Stimulated activated CD8-positive, alpha-beta memory T cell treated with anti-CD3 and anti-CD28 coated beads, Interleukin-7, amount 100 ng/mL, for 48 hours (primary cell): ENCODE results near the gene MMP17.
A peak's percentile ranks its signal among the peaks of the same experiment; 100 is the strongest.

ENCODE experiments used
- DNase-seq, 2 donors: peaks; one replicate each; pipeline ENCODE4 v3.0.0-alpha.2; 2020; ENCODE audit warnings: low read depth in 1 of 2; ENCODE audit errors: extremely low read depth in 1 of 2

MMP17 gene

DNA sequence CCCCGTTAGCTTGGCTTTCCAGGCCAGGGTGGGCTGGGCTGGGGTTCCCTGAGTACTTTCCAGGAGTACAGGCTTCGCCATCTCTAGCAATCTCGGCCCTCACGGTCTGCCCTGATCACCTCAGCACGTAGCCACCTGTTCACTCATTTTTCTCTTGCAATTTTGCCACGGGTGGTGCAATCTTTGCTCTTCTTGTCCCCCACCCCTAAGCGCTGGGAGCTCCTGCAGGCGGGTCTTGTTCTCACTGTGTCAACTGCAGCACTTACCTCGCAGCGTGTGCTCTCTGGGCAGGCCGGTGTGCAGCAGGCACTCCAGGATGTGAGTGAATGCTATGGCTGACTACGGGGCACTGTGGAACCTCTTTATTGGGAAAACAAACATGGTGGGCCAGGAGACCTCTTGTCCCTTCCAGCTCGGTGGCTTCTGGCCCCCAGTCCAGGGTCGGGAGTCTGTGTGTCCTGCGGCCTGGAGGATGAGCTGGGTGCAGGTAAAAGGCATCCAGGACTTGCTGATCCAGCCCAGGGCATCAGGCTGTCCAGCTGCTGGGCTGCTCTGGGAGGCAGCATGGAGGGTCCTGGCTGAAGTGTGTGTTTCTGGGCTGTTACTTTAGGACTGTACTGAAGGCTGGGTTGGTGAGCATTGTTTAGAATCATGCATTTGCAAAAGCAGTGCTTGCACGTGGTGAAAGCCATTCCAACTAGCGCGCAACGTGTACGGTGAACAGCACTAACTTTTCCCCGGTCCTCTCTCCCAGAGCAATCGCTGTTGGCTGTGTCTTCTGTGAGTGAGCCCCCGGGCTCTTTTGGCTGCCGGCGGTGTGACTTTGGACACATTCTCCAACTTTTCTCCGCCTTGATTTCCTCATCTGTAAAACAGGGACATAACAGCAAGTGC lies 64.8 kb downstream of the MMP17 start:
- no peak for DNase-seq

- DNase-seq, result no peak
Measured at GRCh38 chr12:131893605-131894312, 65.6 kb downstream of the MMP17 start.

DNA sequence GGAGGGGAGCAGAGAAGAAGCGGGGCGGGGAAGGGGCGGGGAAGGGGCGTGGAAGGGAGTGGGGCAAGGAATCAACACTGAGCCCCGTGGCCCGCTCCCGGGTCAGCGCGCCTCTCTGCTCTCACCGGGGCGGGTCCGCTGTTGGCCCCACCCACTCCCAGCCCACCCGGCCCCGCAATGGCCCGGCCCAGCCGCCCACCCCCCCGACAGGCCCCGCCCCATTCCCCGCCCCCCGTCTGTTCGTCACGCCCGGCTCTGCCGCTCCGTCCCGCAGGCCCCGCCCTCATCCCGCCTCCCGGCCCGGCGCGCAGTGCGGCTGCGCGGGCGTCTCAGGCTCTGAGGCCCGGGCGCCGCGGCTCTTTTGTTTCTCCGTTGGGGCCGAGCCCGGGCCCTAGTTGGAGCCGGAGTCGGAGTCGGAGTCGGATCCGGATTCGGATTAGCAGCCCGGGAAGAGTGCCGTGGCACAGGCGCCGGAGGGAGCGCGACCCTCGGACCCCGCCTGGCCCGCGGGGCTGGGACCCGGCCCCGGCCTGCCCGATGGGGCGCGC lies 66.2 kb downstream of the MMP17 start, which contains the start of gene ULK1:
Gene ULK1, plus strand, starts transcription at position 310 of the 548 bp plus-strand sequence. CDS start 380 bp downstream, outside the sequence.
- DNase-seq, result peak; percentile 76 to 83

DNA sequence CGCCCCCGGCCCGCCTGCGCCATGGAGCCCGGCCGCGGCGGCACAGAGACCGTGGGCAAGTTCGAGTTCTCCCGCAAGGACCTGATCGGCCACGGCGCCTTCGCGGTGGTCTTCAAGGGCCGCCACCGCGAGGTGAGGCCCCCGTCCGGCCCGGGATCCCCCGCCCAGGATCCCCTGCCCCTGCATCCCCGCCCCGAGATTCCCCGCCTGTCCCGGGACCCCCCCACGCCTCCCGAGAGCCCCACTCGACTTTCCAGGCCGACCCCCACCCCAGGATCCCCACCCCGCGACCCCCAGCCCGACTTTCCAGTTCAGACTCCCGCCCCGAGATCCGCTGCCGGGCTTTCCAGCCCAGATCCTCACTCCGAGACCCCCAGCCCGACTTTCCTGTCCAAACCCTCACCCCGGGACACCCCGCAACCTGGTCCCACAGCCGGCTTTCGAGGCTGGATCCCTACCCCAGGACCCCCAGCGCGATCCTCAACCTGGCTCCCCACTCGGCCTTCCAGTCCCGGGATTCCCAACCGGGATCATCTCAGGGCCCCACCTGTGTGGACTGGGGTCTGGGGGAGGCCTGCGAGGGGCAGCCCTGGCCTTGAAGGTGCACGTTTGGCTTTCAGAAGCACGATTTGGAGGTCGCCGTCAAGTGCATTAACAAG lies 66.9 kb downstream of the MMP17 start:
- no peak for DNase-seq

GRCh38 chr12:131895640-131896079 lies 67.5 kb downstream of the MMP17 start:
- DNase-seq, result no peak

DNA sequence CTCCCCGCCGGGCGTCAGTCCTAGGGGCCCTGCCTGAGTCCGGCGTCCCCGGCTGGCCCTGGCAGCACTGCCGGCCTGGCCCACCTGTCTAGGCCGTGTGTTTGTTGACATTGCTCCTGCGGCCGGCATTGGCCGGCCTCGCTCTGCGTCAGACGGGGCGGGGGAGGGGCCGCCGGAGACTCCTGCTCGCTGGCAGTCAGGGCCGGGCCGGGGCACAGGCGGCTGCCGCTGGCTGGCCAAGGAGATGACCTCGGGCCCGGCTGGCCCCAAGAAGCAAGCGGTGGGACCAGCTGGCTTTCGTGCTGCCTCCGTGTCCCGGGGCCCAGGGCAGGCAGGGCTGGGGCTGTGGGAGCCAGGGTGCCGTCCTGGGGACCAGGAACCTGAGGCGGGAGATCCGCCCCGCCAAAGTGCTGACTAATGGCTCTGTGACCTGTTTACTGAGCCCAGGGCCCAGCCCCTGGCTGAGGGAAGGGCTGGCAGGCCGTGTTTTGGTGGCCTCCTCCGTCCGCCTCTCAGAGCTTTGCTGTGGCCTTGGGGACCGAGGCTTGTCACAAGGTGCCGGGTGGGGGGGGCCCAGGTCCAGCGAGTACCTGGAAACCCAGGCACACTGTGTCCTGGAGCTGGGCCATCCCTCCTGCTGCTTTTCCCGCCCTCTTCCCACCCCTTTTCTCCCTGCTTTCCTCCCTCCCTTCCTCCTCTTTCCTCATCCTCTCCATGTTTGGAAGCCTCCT lies 68.1 kb downstream of the MMP17 start:
- peak; percentile 50 to 56 for DNase-seq

DNA sequence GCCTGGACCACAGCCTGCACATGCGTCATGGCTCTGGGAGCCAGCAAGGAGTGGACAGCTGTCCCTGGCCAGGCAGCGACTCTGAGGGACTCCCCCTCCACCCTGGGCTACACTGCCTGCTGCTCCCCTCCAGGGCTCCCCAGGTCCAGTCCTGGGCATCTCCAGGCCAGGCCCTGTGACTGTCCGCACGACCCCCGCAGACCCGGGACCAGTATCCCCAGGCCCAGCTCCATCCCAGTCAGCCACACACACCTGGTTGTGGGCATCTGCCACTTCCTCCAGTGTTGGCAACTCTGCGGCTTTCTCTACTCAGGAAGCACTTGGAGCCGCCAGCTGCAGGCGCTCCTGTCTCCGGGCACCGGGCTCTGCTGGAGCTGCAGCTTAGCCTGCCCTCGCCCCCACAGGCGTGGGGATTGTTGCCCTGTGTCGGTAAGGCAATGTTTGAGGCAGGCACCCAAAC lies 68.6 kb downstream of the MMP17 start:
- DNase-seq, result no peak

DNA sequence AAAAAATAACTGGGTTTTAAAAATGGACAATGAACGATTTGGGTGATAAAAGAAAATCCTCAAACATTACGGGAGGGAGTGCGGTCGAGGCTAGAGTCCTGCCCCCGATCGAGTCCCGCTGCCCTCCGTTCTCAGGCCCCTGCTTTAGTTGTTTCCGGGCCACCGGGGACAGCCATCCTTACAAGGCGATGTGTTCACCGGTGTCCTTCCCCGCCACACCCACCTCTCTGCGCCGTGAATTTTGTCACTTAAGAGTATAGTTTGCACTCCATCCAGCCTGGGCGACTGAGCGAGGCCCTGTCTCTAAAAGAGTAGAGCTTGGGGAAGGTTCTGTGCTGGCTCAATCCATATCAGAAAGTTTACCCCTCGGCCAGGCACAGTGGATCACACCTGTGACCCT lies 69.1 kb downstream of the MMP17 start:
- DNase-seq, result no peak

DNA sequence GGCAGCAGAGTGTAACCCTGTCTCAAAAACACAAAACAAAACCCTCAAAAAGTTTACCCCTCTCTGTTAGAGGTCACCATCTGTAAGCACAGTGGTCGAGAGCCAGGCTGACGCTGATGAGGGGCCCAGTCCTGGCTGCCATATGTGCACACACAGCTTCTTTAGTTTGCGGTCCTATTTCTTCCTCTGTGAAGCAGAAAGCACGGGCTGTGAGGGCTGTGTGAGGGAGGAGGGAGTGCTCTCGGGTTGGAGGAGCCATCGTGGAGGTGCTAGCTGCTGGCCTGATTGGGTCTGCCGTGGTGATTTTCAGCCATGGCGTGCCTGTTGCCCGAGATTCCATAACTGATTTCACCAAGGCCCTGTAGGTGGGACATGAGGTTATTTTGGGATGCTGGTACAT lies 69.7 kb downstream of the MMP17 start:
- DNase-seq, result no peak

- DNase-seq, result no peak
Measured at GRCh38 chr12:131900397-131900796, 72.2 kb downstream of the MMP17 start.
